NCI-H2107 treated with DMSO at 0.1 percent for 48 hours (cell line): ENCODE measurements around the gene MLST8.

Experiments
- DNase-seq: peaks from one replicate; lab custom pipeline; 2025; ENCODE audit not compliant: unreplicated experiment; lab: John Stamatoyannopoulos, UW

MLST8 gene

GRCh38 chr16:2208308-2208707, 3.1 kb downstream of the MLST8 start:
- DNase-seq = peak; percentile 70

GRCh38 chr16:2208772-2209171, 3.5 kb downstream of the MLST8 start:
- no peak for DNase-seq

- no peak for DNase-seq
These were observed 4.2 kb downstream of the MLST8 start for GRCh38 chr16:2209258-2210008.

- no peak for DNase-seq
These were observed 4.7 kb downstream of the MLST8 start for GRCh38 chr16:2210009-2210332.

- DNase-seq = no peak
These were observed 5.4 kb downstream of the MLST8 start, which contains the start of gene BRICD5 for GRCh38 chr16:2210386-2211365. BRICD5 (minus strand) TSS chr16:2210863; CDS start chr16:2210833, 30 bp downstream.

GRCh38 chr16:2211923-2212347, 6.7 kb downstream of the MLST8 start:
- DNase-seq = no peak

GRCh38 chr16:2212362-2213324, 7.4 kb downstream of the MLST8 start:
- no peak for DNase-seq

GRCh38 chr16:2213817-2214718, 8.8 kb downstream of the MLST8 start:
- no peak for DNase-seq

- DNase-seq = no peak
These were observed 9.4 kb downstream of the MLST8 start, which contains the start of gene PGP for GRCh38 chr16:2214719-2214968. PGP (minus strand) TSS chr16:2214840; CDS start chr16:2214777, 63 bp downstream.

GRCh38 chr16:2216330-2216729, 11.1 kb downstream of the MLST8 start:
- DNase-seq = no peak

- DNase-seq = peak; percentile 96
These were observed 18.1 kb downstream of the MLST8 start, which contains the start of gene E4F1 for GRCh38 chr16:2223221-2223941. E4F1 (plus strand) TSS chr16:2223591; CDS start chr16:2223614, 23 bp downstream.

GRCh38 chr16:2223942-2224486, 18.8 kb downstream of the MLST8 start:
- no peak for DNase-seq

- DNase-seq = no peak
These were observed 21.1 kb downstream of the MLST8 start for GRCh38 chr16:2226245-2226793.

- DNase-seq = no peak
These were observed 21.7 kb downstream of the MLST8 start for GRCh38 chr16:2226918-2227317.

- DNase-seq = no peak
These were observed 23.0 kb downstream of the MLST8 start for GRCh38 chr16:2228161-2228824.

GRCh38 chr16:2229091-2229490, 23.8 kb downstream of the MLST8 start:
- DNase-seq = no peak

GRCh38 chr16:2229632-2230250, 24.5 kb downstream of the MLST8 start:
- no peak for DNase-seq

- DNase-seq = no peak
These were observed 25.1 kb downstream of the MLST8 start for GRCh38 chr16:2230376-2230775.
